NCI-H510A treated with DMSO at 0.1 percent for 48 hours (cell line): ENCODE measurements around the gene GPSM1.

Experiments
- DNase-seq: peaks from one replicate; lab custom pipeline; 2025; lab: John Stamatoyannopoulos, UW

Gene GPSM1

DNA sequence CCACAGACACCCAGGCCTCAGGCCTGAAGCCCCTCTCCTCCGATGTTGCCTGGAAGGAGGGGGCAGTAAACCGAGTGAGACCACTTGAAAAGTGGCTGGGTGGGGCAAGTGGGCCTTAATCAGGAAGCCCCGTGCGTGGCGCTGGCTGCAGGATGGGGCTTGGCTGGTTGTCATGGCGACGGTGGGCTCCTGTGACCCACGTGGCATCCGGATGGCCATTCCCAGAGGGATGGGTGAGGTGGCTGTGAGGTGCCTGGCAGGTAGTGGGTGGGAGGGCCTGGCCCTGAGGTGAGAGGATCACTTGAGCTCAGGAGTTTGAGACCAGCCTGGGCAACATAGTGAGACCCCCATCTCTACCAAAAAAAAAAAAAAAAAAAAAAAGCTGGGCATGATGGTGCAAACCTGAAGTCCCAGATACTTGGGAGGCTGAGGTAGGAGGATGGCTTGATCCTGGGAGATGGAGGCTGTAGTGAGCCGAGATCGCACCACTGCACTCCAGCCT, 5.2 kb downstream of the GPSM1 start:
- no peak for DNase-seq

DNA sequence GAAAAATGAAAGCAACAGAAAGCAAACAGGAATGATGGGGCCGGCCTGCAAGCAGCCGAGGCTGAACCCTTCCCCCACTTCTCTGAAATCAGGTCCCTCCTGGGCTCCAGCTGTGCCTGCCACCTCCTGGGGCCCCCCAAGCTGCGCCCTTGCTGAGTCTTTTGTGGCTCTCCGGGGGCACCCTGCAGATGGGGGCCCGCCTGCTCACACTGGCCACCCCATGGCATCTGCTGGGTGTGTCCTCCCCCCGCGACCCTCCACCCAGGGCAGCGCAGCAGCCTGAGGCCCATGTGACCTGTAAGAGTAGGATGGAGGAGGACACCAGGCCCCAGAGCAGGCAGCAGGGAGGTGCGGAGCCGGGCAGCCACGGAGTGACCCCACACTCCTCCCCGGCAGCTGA, 5.7 kb downstream of the GPSM1 start:
- DNase-seq = no peak

DNA sequence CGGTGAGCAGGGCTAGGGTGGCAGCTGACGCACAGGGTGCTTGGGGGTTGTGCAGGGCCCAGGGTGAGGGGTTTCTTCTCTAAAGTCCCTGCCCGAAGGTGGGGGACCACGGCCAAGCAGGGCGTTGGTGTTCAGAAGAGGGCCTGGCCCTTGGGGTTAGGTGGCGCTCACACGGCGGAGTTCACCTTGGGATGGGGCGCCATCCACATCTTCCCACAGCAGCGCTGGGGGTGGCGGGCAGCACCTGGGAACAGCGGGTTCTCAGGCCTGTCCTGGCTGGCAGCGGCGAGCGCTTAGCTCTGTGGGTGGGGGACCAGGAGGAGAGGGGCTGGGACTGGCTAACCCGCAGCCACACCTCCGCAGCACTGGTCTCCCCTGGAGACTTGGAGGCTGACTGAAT, 6.1 kb downstream of the GPSM1 start:
- DNase-seq = no peak

DNA sequence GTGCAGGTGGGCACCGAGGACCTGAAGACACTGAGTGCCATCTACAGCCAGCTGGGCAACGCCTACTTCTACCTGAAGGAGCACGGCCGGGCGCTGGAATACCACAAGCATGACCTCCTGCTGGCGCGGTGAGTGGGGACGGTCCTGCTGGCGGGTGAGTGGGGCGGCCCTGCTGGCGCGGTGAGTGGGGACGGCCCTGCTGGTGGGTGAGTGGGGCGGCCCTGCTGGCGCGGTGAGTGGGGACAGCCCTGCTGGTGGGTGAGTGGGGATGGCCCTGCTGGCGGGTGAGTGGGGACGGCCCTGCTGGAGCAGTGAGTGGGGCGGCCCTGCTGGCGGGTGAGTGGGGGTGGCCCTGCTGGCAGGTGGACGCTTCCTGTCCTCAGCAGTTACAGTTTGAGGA, 7.2 kb downstream of the GPSM1 start:
- DNase-seq = no peak

DNA sequence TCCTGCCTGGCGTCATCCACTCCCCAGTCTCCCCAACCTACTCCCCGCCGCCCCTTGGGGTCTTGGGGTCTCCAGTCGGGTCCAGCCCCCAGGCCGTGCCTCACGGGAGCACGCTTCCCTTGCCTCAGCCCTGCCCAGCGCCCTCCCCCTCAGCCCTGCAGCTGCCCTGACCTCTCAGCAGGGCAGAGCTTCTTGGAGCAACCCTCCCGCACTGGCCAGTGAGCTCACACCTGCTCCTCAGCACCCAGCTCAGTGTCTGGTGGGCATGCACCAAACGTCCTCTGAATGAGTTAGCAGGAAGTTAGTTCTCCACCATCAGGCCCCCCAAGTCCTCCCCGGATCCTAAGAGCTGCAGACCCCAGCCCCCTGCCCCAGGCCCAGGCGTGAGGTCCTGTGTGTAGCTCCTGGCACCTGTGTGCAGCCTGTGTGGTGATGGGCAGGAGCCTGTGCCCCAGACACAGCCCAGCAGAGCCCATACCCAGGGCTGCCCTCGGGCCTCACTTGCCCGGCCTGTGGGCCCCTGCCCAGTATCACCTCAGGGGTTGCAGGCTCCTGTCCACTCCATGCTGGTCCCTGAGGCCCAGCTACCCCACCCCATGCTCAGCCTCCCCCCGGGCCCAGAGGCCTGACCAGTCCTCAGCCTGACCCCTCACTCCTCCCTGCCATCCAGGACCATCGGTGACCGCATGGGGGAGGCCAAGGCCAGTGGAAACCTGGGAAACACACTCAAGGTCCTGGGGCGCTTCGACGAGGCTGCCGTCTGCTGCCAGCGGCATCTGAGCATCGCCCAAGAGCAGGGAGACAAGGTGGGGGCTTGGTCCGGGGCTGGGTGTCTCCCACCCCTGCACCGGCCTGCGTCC, 8.2 kb downstream of the GPSM1 start:
- no peak for DNase-seq

DNA sequence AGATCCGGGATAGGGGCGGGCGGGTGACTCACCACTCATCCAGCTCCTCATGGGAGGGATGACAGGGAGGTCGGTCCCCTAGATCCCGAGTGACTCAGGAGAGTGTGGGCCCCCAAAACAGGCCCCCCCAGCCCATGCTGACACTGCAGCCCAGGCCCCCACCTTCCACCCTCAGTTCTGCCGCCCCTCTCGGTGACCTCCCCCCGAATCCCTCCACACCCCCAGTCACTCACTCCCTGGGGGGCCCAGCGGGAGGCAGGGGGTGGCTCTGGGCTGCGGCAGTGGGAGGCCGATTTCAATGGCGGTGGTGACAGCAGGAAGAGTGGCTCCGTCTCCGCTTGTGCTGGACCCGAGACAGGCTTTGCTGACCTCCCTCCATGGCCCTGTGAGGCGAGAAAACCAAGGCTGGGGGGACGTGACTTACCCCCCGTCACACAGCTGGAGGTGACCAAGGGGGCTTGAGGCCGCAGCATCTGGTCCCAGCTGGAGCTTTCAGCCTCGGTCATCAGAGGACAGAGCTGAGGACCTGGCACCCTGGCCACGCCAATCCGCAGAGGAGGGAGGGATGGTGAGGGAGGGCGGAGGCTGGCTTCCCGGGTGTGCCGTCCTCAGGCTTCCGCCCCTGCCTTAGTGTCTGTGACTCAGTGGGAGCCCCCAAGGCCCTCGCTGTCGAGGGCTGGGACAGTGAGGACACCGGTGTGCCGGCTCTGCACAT, 9.0 kb downstream of the GPSM1 start:
- DNase-seq = no peak

DNA sequence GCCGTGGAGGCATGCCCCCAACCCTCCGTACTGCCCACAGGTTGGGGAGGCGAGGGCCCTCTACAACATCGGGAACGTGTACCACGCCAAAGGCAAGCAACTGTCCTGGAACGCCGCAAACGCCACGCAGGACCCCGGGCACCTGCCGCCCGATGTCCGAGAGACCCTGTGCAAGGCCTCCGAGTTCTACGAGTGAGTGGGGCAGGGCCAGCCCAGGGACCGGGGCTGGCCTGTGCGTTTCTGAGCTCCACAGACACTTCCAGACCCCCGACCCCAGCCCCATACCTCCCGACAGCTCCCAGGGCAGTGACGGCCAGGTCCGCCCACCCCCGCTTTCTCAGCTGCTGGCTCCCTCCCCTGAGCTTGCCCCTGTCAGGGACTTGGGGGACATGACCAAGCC, 9.5 kb downstream of the GPSM1 start:
- DNase-seq = no peak

DNA sequence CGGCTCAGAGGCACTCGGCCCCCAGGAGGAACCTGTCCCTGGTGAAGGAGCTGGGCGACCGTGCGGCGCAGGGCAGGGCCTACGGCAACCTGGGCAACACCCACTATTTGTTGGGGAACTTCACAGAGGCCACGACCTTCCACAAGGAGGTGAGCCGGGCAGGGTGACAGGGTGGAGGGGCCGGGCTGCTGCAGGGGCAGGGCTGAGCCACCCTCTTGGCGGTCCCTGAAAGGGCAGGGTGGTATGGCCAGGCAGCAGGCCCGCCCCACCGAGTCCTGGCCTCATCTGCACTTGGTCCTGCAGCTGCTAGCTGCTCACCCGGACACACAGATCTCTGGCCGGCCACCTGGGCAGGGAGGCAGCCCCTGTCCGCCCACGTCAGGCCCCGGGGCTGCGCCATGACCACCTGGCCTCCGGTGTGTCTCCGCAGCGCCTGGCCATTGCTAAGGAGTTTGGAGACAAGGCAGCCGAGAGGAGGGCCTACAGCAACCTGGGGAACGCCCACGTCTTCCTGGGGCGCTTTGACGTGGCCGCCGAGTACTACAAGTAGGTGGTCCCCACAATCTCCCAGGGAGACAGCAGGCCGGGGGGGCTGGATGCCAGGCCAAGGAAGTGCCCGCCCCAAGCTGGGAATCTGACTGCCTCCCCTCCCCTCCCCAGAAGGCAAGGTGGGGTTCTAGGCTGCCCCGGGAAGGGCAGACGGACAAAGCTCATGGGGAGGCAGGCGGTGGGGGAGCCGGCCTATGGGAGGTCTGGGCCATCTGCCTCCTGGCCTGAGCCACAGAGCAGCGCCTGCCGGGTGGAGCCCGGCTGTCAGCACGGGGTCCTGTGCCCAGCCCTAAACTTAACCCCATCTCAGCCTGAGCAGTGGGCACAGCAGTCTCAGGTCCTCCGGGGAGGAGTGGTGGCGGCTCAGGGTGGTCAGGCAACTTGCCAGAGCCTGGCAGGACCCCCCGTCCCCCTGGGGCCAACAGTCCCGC, 10.4 kb downstream of the GPSM1 start:
- no peak for DNase-seq

DNA sequence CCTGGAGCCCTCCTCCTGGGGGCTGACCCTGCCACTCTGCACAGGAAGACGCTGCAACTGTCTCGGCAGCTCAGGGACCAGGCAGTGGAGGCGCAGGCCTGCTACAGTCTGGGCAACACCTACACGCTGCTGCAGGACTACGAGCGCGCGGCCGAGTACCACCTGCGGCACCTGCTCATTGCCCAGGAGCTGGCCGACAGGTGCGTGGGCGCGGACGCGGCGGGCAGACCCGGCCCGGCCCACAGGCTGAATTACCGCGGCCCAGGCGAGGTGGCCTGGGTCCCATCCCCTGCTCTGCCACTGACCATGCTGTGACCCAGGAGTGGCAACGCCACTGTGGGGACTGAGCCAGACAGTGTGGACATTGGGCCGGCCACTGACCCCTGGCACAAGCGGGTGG, 11.2 kb downstream of the GPSM1 start:
- DNase-seq = no peak

DNA sequence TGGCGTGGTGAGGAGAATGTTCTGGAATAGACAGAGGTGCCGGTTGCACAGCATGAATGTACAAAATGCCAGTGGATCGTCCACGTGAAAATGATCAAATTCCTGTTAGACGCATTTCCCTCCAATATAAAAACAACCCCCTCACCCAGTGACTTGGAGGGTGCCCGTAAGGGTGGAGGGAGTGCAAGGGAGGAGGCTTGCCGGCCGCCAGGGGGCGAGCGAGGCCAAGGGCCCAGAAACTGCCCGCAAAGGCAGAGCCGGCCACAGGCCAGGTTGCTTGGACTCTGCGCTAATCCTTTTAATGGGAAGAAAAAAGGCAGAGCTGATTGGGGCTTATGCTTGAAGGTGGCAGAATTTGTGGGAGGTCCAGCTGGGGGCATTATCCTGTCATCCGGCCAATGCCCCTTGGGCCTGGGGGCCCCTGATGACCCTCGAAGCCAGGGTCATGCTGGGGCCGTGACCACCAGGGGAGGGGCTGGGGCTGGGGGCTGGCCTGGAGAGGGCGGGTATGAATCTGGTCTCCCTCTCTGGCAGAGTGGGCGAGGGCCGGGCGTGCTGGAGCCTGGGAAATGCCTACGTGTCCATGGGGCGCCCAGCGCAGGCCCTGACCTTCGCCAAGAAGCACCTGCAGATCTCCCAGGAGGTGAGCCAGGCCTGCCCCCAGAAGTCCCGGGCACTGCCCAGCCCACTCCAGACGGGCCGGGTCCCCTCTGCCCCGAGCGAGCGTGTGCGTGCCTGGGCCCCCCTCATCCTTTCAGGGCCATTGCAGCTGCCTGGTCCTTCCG, 12.0 kb downstream of the GPSM1 start:
- peak; percentile 67 for DNase-seq

DNA sequence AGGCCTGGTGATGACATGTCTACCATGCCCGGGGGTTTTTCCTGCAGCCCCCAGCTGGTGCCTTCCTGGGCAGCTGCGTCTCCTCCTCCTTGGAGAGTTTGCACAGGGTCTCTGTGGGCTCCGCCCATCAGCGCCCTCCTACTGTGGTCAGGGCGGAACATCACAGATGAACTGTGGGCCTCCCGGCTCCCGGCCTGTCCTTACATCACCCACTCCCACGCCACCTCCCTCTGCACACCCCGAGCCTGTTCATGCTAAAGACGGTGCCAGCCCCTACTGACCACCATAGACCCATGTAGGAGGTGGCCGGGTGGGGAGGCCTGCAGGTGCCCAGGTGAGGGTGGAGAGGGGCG, 12.6 kb downstream of the GPSM1 start:
- DNase-seq = no peak

DNA sequence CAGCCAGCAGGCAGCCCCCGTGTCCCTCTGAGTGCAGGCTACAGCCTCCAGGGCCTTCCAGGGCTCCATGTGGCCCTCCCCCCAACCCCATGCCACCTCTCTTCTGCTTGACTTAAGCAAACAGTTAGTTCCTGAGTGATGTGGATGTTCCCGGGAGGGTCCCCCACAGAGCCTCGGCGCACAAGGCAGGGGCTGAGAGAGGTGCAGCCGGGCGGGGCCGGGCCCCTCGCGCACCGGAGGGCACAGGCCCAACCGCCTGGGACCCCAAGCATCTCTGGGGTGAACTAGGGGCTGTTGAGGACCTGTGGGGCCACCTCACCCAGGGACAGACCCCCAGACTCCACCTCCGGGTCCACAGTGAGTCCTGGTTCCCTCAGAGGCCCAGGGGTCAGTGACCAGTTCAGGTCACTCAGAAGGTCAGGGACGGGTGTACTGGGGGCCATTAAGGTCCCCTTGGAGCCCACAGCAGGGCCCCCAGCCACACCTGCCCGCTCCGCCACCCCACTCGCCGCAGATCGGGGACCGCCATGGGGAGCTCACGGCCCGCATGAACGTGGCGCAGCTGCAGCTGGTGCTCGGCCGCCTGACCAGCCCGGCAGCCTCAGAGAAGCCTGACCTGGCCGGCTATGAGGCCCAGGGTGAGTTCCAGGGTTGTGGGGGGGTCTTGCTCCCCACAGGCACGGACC, 13.2 kb downstream of the GPSM1 start:
- no peak for DNase-seq

DNA sequence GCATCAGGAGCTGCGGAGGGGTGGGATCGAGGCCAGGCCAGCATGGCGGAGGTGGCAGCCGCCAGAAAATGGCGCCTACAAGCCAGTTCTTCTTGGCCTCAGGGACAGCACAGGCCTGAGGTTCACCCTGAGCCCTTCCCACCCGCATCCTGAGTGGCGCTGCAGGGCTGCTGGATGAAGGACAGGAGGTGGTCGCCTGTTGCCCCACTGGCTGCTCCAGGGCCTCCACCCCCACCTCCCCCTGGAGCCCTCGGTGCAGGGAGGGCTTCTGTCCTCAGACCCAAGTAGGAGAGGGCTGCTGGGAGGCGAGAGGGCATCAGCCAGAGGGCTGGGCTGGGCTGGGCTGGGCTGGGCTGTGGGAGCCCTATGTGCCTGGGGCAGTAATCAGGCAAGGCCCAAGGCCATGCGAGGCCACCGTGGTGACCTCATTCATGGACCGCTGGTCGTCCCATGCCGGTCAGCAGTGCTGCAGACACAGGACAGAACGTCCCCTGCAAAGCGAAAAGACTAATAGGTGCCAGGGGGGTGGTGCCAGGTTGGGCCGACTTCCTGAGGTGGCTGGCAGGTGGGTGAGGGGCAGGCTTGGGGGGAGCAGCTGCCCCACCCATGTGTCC, 13.8 kb downstream of the GPSM1 start:
- no peak for DNase-seq

DNA sequence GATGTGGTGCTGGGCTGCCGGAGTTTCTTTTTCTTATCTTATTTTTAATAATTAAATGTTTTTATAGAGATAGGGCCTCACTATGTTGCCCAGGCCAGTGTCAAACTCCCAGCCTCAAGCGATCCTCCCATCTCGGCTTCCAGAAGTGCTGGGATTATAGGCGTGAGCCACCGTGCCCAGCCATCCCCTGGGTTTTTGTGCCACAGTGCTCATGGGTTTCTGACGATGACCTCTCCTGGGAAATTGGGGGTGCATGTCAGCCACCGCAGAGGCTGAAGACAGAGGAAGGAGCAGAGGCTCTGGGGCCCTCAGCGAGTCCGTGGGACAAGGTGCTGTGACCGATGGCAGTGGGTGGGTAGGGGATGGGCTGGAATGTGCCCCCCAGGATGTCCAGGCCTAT, 14.4 kb downstream of the GPSM1 start:
- no peak for DNase-seq

DNA sequence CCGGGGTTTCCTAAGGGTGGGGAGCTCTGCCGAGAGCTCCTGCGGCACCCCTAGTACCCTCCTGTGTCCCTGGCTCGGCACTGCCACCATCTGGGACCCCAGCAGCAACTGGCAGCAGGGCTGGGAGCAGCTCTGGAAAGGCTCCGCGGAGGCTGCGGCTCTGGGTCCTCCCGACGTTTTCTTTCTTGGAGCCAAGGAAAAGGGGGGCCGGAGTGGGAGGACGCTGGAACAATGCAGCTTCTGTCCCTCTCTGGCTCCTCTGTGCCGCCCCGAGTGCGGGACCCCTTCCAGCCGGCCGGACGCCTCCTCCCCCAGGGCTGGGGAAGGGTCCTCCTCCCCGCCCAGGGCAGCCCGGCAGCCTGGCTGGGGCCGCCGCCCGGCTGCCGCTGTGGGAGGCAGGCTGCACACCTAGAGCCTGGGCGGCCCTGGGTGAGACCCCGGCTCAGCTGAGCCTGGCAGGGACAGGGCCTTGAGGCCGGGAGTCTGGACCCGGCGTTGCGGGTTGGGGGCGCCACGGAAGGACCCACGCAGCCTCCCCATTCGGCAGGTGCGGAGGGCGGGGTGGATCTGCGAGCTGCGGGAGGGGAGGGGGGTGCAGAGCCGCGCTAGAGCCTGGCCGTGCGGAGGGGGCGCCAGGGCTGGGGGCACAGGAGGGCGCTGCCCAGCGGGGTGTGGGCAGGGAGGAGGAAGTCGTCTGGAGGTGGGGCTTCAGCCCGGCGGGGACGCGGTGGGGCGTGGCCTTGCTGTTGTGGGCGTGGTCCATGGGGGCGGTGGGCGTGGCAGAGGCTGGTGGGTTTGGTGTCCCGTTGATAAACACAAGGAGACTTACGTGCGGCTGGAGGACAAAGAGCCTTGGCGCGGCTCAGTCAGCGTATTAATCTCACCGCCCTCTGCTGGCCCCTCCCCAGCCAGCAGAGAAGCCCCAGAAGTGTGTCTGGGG, 15.1 kb downstream of the GPSM1 start:
- DNase-seq = no peak

DNA sequence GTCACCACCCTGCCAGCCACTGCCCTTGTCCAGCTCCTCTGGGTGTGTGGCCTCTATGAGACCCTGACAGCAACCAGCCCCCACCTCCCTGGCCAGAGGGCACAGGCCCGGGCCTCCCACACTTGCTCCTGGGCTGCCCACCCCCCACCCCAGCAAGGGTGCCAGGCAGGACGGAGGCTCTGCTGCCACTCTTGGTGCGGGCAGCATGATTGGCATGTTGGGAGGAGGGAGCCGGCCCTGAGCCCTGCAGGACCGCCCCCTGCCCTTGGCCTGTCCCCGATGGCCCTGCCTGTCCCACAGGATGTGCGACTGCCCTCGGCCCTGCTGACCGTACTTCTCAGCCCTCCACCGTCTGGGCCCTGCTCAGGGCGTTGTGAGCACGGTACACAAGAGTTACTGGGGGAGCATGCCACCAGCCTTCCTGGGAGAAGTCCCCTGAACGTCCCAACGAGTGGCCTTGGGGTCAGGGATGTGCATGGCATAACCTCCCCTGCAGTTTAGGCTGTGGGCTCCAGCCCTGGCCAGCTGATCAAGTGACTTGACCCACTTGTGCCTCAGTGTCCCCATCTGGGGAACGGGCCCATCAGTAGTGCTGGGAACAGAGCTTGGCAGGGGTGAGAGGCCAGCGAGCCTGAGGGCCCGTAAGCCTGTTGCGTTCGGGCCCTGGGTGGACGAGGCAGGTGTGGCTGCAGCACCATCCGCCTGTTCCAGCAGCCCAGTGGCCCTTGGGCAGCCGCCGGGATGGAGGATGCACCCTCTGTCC, 16.0 kb downstream of the GPSM1 start:
- DNase-seq = no peak

DNA sequence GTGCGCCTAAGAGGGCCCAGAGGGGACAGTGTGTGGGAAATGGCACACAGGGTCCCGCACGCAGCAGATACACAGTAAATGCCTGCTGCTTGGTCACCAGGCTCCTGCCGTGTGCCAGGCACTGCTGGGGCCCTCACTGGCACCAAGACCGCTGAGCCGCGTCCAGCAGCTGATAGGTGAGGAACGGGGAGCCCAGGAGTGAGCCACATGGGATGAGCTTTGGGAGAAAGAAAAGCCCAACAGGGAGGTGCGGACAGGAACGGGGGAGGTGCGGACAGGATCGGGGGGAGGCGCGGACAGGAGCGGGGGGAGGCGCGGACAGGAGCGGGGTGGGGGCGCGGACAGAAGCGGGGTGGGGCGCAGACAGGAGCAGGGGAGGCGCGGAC, 16.5 kb downstream of the GPSM1 start:
- DNase-seq = no peak

DNA sequence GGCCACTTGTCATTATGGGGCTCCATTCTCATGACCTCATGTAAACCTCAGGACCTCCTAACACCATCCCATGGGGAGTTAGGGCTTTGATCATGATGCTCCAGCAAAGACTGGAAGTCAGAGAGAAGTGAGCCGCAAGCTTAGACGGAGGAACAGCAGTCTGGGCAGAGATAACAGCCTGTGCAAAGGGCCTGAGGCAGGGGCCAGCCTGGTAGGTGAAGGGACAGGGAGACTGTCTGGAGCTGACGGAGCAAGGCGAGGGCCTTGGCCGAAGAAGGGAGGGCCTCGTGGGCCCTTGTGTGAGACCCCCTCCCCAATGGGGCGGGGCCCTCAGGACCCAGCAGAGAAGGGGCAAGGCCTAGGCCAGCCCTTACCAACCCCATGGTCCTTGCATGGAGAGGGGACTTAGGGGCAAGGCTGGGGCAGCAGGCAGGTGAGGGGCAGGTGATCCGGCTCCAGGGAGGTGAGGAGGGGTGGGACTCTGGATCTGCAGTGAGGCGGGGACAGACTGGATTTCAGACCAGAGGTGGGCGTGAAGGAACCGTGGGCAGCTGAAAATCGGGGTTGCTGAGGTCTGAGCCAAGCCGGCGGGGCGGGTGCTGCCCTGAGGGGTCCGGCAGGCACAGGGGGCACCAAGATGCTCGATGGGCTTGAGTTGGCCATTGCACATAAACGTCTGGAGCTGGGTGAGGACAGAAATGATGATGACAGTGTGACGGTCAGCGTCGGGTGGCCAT, 17.4 kb downstream of the GPSM1 start:
- no peak for DNase-seq
